K562 (cell line): ENCODE results near the gene CLGN. TPM values are rescaled to one million over a fixed set of nuclear protein-coding genes. Genes with fewer than 3 reads are reported as not detected.
A peak's percentile ranks its signal among the peaks of the same experiment; 100 is the strongest.

ENCODE experiments used
- CREM ChIP-seq: IDR thresholded peaks from 2 replicates; pipeline ENCODE4 v1.6.1; 2014; ENCODE audit warnings: antibody characterized with exemption, low read depth
- EZH2 ChIP-seq: IDR thresholded peaks from 2 replicates; pipeline ENCODE4 v1.6.1; 2012; ENCODE audit warnings: low read depth, mild to moderate bottlenecking, inconsistent platforms, low read length, borderline replicate concordance
- FOXJ3 ChIP-seq: sonication (generic); formaldehyde crosslinking; IDR thresholded peaks from 2 replicates; pipeline ENCODE4 v1.4.0; 2020; ENCODE audit warnings: mild to moderate bottlenecking, missing genetic modification reagents
- NR3C1 ChIP-seq: sonication (generic); formaldehyde crosslinking; IDR thresholded peaks from 2 replicates; pipeline ENCODE4 v1.8.1; 2022; ENCODE audit warnings: missing genetic modification reagents
- SP2 ChIP-seq: IDR thresholded peaks from 2 replicates; pipeline ENCODE4 v1.6.1; 2011; ENCODE audit warnings: mild to moderate bottlenecking, low read depth, low read length, moderate library complexity; ENCODE audit not compliant: poor library complexity, severe bottlenecking; ENCODE audit errors: extremely low read depth
- SREBF1 ChIP-seq: fragments of 150-350 bp; IDR thresholded peaks from 2 replicates; pipeline ENCODE4 v1.6.1; 2014; ENCODE audit warnings: antibody characterized with exemption, low read depth, low read length, borderline replicate concordance
- TOE1 ChIP-seq, 2 experiments: fragments of 450-650 bp in 1 of 2; sonication (generic) in 1 of 2; formaldehyde crosslinking in 1 of 2; IDR thresholded peaks; 2 replicates each; pipeline versions ENCODE4 v1.7.1 to v1.8.0; 2016 to 2022; ENCODE audit warnings: borderline replicate concordance in 2 of 2, mild to moderate bottlenecking in 2 of 2, antibody characterized with exemption in 1 of 2, inconsistent platforms in 1 of 2, low read depth in 1 of 2, missing genetic modification reagents in 1 of 2, moderate library complexity in 1 of 2
- ZBTB8A ChIP-seq: fragments of 450-650 bp; IDR thresholded peaks from 2 replicates; pipeline ENCODE4 v1.6.1; 2018; ENCODE audit warnings: mild to moderate bottlenecking, moderate library complexity; ENCODE audit not compliant: partially characterized antibody
- ZC3H8 ChIP-seq: fragments of 450-650 bp; IDR thresholded peaks from 2 replicates; pipeline ENCODE4 v1.6.1; 2017
- ZKSCAN8 ChIP-seq: fragments of 200-800 bp; sonication (Bioruptor generic); IDR thresholded peaks from 2 replicates; pipeline ENCODE4 v1.6.1; 2016; ENCODE audit warnings: missing genetic modification characterization, missing compliant biosample characterization
- ZNF561 ChIP-seq: fragments of 450-650 bp; formaldehyde crosslinking; conservative IDR thresholded peaks from 2 replicates; pipeline ENCODE4 v1.4.0; 2020; ENCODE audit warnings: mild to moderate bottlenecking, moderate library complexity
- polyA plus RNA-seq, 8 experiments: library from polyadenylated mRNA; depleted of rRNA in 4 of 8; stranded (reverse) in 5 of 8; unstranded in 3 of 8; fragments of >200 nt; fragmentation: Nextera tagmentation in 2 of 8; fragmentation: Illumina TruSeq in 1 of 8; extraction: Ambion mirVana in 2 of 8; extraction: Trizol in 1 of 8; gene quantifications; 2 replicates each; pipeline versions ENCODE4 v1.2.1 to v1.2.3, GENCODE V29; 2011 to 2014; ENCODE audit warnings: inconsistent platforms in 1 of 8, missing spikeins in 1 of 8
- total RNA-seq, 7 experiments: library from RNA; depleted of rRNA in 6 of 7; stranded (reverse); fragments of >200 nt in 6 of 7; fragmentation: Illumina TruSeq in 2 of 7; extraction: Trizol in 2 of 7; gene quantifications; 2 replicates each; pipeline versions ENCODE4 v1.2.1 to v1.2.3, GENCODE V29; 2011 to 2021; ENCODE audit warnings: low replicate concordance in 1 of 7
- TF ChIP-seq, protein P1 (sequence below): sonication (generic); formaldehyde crosslinking; IDR thresholded peaks from 2 replicates; pipeline ENCODE4 v1.5.0; 2020; ENCODE audit warnings: missing genetic modification reagents
- TF ChIP-seq, protein P2 (sequence below): sonication (generic); formaldehyde crosslinking; IDR thresholded peaks from 2 replicates; pipeline ENCODE4 v1.8.0; 2022; ENCODE audit warnings: mild to moderate bottlenecking, low read depth, missing genetic modification reagents
- TF ChIP-seq, protein P3 (sequence below): fragments of 450-650 bp; IDR thresholded peaks from 2 replicates; pipeline ENCODE4 v1.6.1; 2016; ENCODE audit warnings: borderline replicate concordance
- TF ChIP-seq, protein P4 (sequence below), 2 experiments: fragments of 450-650 bp; conservative IDR thresholded peaks; 2 replicates each; pipeline ENCODE4 v1.6.1; 2017; ENCODE audit warnings: mild to moderate bottlenecking in 2 of 2, moderate library complexity in 2 of 2
- TF ChIP-seq, protein P5 (sequence below): fragments of 450-650 bp; IDR thresholded peaks from one replicate; pipeline ENCODE4 v1.6.1; 2018; ENCODE audit warnings: mild to moderate bottlenecking, moderate library complexity; ENCODE audit not compliant: partially characterized antibody
- TF ChIP-seq, protein P6 (sequence below): fragments of 450-650 bp; formaldehyde crosslinking; IDR thresholded peaks from 2 replicates; pipeline ENCODE4 v1.4.0; 2022; ENCODE audit warnings: mild to moderate bottlenecking, moderate library complexity

Gene CLGN
- total and polyA plus RNA-seq, 9 of the 15 experiments (the other 6 are each of a cell fraction or from before 2014, with no cell fraction given) = 0.22 to 3.6 (median 2.7) TPM

DNA sequence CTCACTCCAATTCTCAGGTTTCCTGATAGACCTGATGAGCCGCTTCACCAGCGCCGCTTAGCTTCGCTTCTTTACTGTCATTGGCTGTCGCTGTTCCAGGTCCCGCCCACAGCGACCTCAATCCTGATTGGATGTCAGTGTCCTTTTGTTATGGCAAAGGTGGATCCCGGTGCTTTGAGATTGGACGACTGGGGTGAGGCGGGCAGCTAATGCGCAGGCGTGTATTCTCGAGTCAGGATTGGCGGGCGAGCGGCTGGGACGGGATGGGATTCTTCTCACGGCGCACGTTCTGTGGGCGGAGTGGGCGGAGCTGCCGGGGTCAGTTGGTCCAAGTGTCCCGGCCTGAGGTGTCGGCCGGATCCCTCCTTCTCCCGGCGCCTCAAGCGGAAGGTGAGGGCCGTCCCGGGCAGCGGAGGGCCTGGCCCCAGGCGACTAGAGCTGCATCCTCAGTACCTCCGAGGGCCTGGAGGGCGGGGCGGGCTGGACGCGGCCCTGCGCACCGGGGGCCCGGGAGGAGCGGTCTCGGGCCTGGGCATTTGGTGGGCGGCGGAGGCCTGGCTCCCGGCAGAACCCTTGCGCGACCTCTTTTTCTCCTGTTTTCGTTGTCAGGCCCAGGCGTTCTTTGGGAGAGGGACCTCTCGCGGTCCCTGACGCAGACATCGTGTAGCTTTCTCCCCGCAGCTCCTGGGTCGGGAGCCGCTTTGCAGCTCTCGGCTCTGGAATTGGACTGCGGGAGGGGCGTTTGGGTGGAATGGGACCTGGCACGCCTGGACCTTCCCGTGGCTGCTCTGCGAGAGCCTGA lies 53.9 kb downstream of the CLGN start, which contains the start of gene SCOC (continued):
- TF ChIP-seq, protein P1, sequence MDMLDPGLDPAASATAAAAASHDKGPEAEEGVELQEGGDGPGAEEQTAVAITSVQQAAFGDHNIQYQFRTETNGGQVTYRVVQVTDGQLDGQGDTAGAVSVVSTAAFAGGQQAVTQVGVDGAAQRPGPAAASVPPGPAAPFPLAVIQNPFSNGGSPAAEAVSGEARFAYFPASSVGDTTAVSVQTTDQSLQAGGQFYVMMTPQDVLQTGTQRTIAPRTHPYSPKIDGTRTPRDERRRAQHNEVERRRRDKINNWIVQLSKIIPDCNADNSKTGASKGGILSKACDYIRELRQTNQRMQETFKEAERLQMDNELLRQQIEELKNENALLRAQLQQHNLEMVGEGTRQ = no peak; the same call in 1 of the 2 replicates
- TF ChIP-seq TOE1 (IDR thresholded peaks at IDR 0.05; ENCODE audit: borderline replicate concordance) = no peak
- TF ChIP-seq TOE1 (CRISPR knock-in tag; IDR thresholded peaks at IDR 0.05; ENCODE audit: borderline replicate concordance, low read depth) = no peak
- no peak for TF ChIP-seq SREBF1
- no peak for TF ChIP-seq ZNF561 (CRISPR knock-in tag)
- TF ChIP-seq CREM = peak; percentile 47; the same call in 1 of the 2 replicates
- TF ChIP-seq, protein P2, sequence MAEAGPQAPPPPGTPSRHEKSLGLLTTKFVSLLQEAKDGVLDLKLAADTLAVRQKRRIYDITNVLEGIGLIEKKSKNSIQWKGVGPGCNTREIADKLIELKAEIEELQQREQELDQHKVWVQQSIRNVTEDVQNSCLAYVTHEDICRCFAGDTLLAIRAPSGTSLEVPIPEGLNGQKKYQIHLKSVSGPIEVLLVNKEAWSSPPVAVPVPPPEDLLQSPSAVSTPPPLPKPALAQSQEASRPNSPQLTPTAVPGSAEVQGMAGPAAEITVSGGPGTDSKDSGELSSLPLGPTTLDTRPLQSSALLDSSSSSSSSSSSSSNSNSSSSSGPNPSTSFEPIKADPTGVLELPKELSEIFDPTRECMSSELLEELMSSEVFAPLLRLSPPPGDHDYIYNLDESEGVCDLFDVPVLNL (CRISPR knock-in tag) = no peak
- TF ChIP-seq, protein P3, sequence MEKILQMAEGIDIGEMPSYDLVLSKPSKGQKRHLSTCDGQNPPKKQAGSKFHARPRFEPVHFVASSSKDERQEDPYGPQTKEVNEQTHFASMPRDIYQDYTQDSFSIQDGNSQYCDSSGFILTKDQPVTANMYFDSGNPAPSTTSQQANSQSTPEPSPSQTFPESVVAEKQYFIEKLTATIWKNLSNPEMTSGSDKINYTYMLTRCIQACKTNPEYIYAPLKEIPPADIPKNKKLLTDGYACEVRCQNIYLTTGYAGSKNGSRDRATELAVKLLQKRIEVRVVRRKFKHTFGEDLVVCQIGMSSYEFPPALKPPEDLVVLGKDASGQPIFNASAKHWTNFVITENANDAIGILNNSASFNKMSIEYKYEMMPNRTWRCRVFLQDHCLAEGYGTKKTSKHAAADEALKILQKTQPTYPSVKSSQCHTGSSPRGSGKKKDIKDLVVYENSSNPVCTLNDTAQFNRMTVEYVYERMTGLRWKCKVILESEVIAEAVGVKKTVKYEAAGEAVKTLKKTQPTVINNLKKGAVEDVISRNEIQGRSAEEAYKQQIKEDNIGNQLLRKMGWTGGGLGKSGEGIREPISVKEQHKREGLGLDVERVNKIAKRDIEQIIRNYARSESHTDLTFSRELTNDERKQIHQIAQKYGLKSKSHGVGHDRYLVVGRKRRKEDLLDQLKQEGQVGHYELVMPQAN = no peak
- no peak for TF ChIP-seq EZH2
- TF ChIP-seq FOXJ3 (CRISPR knock-in tag) = no peak
- TF ChIP-seq, protein P4, sequence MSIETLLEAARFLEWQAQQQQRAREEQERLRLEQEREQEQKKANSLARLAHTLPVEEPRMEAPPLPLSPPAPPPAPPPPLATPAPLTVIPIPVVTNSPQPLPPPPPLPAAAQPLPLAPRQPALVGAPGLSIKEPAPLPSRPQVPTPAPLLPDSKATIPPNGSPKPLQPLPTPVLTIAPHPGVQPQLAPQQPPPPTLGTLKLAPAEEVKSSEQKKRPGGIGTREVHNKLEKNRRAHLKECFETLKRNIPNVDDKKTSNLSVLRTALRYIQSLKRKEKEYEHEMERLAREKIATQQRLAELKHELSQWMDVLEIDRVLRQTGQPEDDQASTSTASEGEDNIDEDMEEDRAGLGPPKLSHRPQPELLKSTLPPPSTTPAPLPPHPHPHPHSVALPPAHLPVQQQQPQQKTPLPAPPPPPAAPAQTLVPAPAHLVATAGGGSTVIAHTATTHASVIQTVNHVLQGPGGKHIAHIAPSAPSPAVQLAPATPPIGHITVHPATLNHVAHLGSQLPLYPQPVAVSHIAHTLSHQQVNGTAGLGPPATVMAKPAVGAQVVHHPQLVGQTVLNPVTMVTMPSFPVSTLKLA (conservative IDR thresholded peaks at IDR 0.05) = peak in 1 of 2 experiments; percentile 66; a peak in 2 of 4 replicates
- TF ChIP-seq NR3C1 (CRISPR knock-in tag) = no peak
- TF ChIP-seq SP2 = peak; percentile 52
- TF ChIP-seq ZBTB8A = no peak
- TF ChIP-seq, protein P5, sequence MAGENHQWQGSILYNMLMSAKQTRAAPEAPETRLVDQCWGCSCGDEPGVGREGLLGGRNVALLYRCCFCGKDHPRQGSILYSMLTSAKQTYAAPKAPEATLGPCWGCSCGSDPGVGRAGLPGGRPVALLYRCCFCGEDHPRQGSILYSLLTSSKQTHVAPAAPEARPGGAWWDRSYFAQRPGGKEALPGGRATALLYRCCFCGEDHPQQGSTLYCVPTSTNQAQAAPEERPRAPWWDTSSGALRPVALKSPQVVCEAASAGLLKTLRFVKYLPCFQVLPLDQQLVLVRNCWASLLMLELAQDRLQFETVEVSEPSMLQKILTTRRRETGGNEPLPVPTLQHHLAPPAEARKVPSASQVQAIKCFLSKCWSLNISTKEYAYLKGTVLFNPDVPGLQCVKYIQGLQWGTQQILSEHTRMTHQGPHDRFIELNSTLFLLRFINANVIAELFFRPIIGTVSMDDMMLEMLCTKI = no peak
- TF ChIP-seq ZKSCAN8 (CRISPR knock-in tag) = no peak
- TF ChIP-seq, protein P6, sequence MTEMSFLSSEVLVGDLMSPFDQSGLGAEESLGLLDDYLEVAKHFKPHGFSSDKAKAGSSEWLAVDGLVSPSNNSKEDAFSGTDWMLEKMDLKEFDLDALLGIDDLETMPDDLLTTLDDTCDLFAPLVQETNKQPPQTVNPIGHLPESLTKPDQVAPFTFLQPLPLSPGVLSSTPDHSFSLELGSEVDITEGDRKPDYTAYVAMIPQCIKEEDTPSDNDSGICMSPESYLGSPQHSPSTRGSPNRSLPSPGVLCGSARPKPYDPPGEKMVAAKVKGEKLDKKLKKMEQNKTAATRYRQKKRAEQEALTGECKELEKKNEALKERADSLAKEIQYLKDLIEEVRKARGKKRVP (CRISPR knock-in tag) = no peak
- no peak for TF ChIP-seq ZC3H8
